Fibroblast of pulmonary artery (primary cell): Measurements from ENCODE around the gene LGALS12.
"Not testable (repeated sequence)": the region's sequence is repeated elsewhere in the genome, so short reads cannot be mapped to it uniquely, and the experiment has no call there.

Experiments used
- DNase-seq: peaks from one replicate; pipeline ENCODE4 v3.0.0-alpha.2; 2010; ENCODE audit warnings: low read depth
- H3K4me3 ChIP-seq: replicated peaks from 2 replicates; pipeline ENCODE4 v1.5.1; 2011; ENCODE audit warnings: low read depth, mild to moderate bottlenecking, control low read depth, low read length, moderate library complexity
- CTCF ChIP-seq: IDR thresholded peaks from 2 replicates; pipeline ENCODE4 v1.5.1; 2011; ENCODE audit warnings: mild to moderate bottlenecking, control low read depth, low read length, inconsistent platforms; ENCODE audit errors: missing control alignments

Gene LGALS12

GRCh38 chr11:63537293-63538101 is 31.6 kb downstream of the LGALS12 start:
- TF ChIP-seq CTCF, result no peak
- DNase-seq, result peak; percentile 83
- H3K4me3 ChIP-seq, result peak overlapping the region; percentile 48

GRCh38 chr11:63542506-63542905 is 36.6 kb downstream of the LGALS12 start:
- DNase-seq, result not testable (repeated sequence)

GRCh38 chr11:63543711-63544110 is 37.8 kb downstream of the LGALS12 start:
- no peak overlapping the region for H3K4me3 ChIP-seq
- TF ChIP-seq CTCF, result no peak
- DNase-seq, result no peak

More at GRCh38 chr11:63542506-63542905, 36.6 kb downstream of the LGALS12 start:
- not testable (repeated sequence) for H3K4me3 ChIP-seq

GRCh38 chr11:63547061-63547460 is 41.2 kb downstream of the LGALS12 start:
- TF ChIP-seq CTCF, result no peak
- DNase-seq, result no peak
- H3K4me3 ChIP-seq, result no peak overlapping the region

GRCh38 chr11:63548178-63548577 is 42.3 kb downstream of the LGALS12 start:
- TF ChIP-seq CTCF, result no peak
- peak; percentile 54 for DNase-seq
- no peak overlapping the region for H3K4me3 ChIP-seq

- DNase-seq, result no peak
- H3K4me3 ChIP-seq, result no peak overlapping the region
- no peak for TF ChIP-seq CTCF
Observed at GRCh38 chr11:63549411-63549810, 43.5 kb downstream of the LGALS12 start.

GRCh38 chr11:63550156-63550700 is 44.3 kb downstream of the LGALS12 start:
- DNase-seq, H3K4me3 ChIP-seq: not testable (repeated sequence)

GRCh38 chr11:63551091-63551888 is 45.4 kb downstream of the LGALS12 start:
- no peak overlapping the region for H3K4me3 ChIP-seq
- no peak for DNase-seq
- TF ChIP-seq CTCF, result no peak
